CD4-positive, alpha-beta T cell treated with Interleukin-6 at 100 ng/mL for 8 hours (primary cell): Measurements from ENCODE around the gene TTBK1.
"Not testable (repeated sequence)": the region's sequence is repeated elsewhere in the genome, so short reads cannot be mapped to it uniquely, and the experiment has no call there.

Experiments used
- DNase-seq: peaks from one replicate; pipeline ENCODE4 v3.0.0-alpha.2; 2020; ENCODE audit warnings: mixed read lengths, low spot score

The TTBK1 gene

GRCh38 chr6:43287717-43288679 lies 44.7 kb downstream of the TTBK1 start:
- no peak for DNase-seq

GRCh38 chr6:43290339-43290904 lies 47.1 kb downstream of the TTBK1 start:
- no peak for DNase-seq

- DNase-seq, result no peak
These were observed 47.6 kb downstream of the TTBK1 start for GRCh38 chr6:43290905-43291355.

GRCh38 chr6:43291708-43292107 lies 48.4 kb downstream of the TTBK1 start:
- no peak for DNase-seq

GRCh38 chr6:43292341-43292740 lies 49.1 kb downstream of the TTBK1 start:
- DNase-seq, result no peak

GRCh38 chr6:43292763-43293318 lies 49.6 kb downstream of the TTBK1 start:
- no peak for DNase-seq

- DNase-seq, result no peak
These were observed 50.4 kb downstream of the TTBK1 start for GRCh38 chr6:43293698-43294097.

GRCh38 chr6:43294536-43294935 lies 51.3 kb downstream of the TTBK1 start:
- no peak for DNase-seq

- no peak for DNase-seq
These were observed 52.2 kb downstream of the TTBK1 start for GRCh38 chr6:43295456-43295855.

- no peak for DNase-seq
These were observed 53.7 kb downstream of the TTBK1 start for GRCh38 chr6:43296780-43297497.

GRCh38 chr6:43297644-43298564 lies 54.6 kb downstream of the TTBK1 start, which contains the start of gene SLC22A7:
Gene SLC22A7, plus strand, starts transcription at chr6:43298260. Its CDS starts 99 bp downstream, at chr6:43298359.
- DNase-seq, result no peak

GRCh38 chr6:43298565-43299337 lies 55.5 kb downstream of the TTBK1 start:
- no peak for DNase-seq

GRCh38 chr6:43299338-43300293 lies 56.3 kb downstream of the TTBK1 start:
- no peak for DNase-seq

- DNase-seq, result no peak
These were observed 58.0 kb downstream of the TTBK1 start for GRCh38 chr6:43301081-43301870.

GRCh38 chr6:43302126-43302525 lies 58.8 kb downstream of the TTBK1 start:
- DNase-seq, result no peak

GRCh38 chr6:43303006-43303405 lies 59.7 kb downstream of the TTBK1 start:
- not testable (repeated sequence) for DNase-seq

- no peak for DNase-seq
These were observed 60.6 kb downstream of the TTBK1 start for GRCh38 chr6:43303751-43304331.

GRCh38 chr6:43304361-43304760 lies 61.1 kb downstream of the TTBK1 start:
- no peak for DNase-seq
